GM18508 (cell line): Measurements from ENCODE around the gene THY1.
A peak's percentile ranks its signal among the peaks of the same experiment; 100 is the strongest.
"Not testable (repeated sequence)": the region's sequence is repeated elsewhere in the genome, so short reads cannot be mapped to it uniquely, and the experiment has no call there.

Experiments used
- ATAC-seq: cut with Tn5 transposase; IDR thresholded peaks from one replicate; pipeline ENCODE4 v1.9.1; 2021; ENCODE audit warnings: moderate number of reproducible peaks; ENCODE audit not compliant: insufficient read depth, unreplicated experiment

Gene THY1

DNA sequence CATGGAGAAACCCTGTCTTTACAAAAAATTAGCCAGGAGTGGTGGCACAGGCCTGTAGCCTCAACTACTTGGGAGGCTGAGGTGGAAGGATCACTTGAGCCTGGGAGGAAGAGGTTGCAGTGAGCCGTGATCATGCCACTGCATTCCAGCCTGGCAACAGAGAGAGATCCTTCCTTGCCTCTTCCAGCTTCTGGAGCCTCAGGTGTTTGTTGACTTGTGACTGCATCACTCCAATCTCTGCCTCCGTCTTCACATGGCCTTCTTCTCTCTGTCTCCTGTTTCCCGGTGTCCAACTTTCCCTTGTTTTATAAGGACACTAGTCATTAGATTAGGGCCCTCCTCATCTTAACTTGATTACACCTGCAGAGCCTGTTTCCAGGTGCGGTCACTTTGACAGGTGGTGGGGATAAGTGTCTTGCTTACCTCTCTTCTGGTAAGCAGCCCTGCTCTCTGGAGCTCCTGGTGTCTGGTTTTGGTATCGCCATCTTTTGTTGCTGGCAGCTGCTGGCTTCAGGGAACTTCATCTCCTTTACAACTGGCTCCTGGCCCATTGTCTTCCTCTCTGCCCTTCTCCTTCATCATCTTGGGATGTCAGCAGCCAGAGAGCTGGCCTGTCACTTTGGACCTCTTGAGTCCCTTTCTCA, 33.2 kb downstream of the THY1 start:
- ATAC-seq = no peak

DNA sequence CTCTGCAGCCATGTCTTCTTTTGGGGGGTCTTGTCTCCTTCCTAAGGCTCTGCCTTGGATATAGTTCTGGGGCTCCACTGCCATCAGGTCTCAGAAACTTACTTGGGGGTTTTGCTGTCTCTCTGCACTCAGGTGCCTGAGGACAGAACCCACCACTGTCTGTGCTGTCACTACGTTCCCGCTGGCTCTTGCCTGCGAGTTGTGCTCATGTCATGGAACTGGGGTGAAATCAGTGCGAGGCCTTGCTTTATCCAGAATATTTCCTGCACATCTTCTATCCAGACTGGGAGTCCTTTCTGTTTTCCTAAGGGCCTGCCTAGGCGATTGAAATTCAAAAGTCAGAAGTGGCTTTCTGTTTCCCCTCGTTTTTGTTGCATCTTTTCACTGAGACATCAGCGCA, 34.9 kb downstream of the THY1 start:
- ATAC-seq = no peak

DNA sequence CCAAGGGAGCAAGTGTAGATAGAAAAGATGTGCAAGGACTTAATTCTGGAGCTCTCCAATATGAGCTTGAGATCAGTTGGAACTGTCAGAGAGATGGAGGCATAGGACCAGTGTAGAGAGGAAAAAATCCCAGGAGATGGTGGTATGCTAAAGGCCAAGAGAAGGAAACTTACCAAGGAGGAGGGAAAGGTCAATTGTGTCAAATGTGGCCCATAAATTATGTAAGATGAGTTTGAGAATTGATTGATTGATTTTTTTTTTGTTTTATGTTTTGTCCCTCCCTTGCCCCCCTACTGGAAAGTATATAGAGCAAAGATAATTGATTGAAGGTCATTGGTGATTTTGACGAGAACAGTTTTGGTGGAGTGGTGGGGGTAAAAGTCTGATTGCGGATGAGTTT, 38.6 kb downstream of the THY1 start:
- ATAC-seq = no peak

DNA sequence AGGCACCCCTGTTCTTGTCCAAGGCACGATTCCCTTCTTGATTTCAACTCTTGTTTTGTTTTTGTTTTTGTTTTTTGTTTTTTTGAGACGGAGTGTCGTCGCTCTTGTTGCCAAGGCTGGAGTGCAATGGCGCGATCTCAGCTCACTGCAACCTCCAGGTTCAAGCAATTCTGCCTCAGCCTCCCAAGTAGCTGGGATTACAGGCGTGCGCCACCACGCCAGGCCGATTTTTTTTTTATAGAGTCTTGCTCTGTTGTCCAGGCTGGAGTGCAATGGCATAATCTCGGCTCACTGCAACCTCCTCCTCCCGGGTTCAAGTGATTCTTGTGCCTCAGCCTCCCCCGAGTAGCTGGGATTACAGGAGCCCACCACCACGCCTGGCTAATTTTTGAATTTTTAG, 40.5 kb downstream of the THY1 start:
- ATAC-seq = not testable (repeated sequence)

DNA sequence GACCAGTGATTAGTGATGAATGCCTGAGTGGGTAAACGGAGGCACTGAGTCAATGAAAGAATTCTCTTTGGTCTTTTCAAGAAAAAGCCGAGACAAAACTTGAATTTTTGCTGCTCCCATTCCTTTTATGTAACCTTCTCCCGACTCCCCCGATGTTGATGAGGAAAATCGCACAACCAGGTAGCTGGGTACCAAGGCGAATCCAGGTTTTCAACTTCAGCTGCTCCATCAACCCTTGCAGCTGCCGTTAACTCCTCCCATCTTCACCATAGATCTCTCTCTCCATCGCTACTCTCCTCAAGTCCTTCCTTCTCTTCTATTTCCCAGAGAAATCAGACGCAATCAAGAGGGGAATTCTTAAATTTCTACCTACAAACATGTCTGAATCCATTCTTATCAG, 40.9 kb downstream of the THY1 start:
- no peak for ATAC-seq

DNA sequence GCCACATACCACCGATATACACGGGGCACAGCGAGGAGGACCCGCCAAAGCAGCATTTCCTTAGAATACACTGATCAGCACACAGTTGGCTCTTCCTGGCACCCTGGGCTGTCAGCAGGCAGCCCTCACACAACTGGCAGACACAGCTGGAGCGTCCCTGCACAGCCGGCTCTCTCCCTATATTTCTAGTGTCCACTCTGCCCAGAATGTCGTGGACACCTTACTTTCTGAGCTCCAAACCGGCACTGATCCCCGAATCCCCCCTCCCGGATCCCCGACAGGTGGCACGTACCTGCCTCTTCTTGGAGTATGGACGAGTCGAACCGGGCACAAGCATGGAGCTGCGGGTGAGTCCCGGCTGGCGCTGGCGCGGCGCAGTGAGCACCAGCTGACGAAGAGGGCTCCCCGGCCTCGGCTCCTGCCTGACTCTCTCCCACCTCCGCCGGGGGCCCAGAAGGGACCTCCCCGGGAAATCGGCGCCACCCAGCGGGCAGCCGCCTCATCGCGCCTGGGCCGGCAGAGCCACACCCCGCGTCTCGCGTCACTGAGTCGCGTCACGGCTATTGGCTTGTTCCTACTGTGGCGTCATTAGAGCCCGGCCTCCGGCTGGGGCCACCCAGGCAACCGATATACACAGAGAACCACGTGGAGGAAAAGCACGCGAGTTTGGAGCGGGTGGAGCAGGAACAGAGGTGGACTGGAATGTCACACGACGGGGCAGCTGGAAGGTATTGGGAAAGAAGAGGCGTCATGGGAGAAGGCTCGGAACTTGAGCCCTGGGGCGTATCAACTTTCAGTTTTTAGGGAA, 41.6 kb downstream of the THY1 start, which contains the start of gene USP2:
USP2 (minus strand) TSS at position 510 of the 808 bp plus-strand sequence. CDS start 8,210 bp downstream, outside the sequence.
- ATAC-seq = peak; percentile 78

DNA sequence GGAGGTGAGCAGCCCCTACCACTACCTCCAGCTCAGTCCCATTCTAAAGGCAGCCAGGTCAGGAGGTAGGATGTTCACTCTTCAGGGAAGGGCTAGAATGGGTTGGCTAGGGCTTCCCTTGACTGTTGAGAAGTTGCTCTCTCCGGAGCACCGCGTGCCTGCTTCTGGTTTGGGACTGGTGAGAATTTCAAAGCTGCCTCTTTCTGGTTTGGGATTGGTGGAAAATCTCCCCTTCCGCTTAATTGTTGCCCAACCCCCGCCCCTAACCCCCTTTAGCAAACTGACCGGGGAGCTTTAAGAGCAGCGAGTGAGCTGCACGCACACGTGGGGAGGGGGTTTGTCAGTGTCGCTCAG, 42.2 kb downstream of the THY1 start:
- ATAC-seq = no peak

DNA sequence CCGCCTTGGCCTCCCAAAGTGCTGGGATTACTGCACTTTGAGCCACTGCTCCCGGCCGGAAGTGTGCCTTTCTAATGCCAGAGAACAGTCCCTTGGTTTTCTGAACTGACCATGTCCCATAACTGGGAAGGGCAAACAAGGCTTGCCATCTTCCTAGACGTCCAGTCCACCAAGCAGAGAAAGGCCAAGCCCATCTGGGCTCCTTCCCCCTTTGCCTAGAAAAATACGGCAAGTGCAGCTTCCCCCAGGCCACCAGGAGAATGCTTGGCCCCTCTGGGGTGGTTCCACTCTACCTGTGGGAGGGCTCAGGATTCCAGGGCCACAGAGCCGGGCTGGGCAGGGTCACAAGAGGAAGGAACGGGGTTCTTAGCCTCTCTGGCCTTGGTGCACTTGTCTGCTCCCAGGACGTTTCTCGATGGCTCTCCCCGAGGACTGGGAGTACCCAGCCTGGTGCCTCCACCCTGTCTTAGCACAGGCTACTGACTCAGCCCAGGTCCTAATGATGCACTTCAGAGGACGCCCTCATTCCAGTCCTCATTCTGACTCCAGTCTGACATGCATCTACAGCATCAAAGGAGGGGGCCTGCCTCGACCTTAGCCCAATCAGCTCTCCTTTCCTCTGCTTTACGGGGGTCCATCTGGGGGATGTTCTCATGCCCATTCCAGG, 42.7 kb downstream of the THY1 start:
- no peak for ATAC-seq

DNA sequence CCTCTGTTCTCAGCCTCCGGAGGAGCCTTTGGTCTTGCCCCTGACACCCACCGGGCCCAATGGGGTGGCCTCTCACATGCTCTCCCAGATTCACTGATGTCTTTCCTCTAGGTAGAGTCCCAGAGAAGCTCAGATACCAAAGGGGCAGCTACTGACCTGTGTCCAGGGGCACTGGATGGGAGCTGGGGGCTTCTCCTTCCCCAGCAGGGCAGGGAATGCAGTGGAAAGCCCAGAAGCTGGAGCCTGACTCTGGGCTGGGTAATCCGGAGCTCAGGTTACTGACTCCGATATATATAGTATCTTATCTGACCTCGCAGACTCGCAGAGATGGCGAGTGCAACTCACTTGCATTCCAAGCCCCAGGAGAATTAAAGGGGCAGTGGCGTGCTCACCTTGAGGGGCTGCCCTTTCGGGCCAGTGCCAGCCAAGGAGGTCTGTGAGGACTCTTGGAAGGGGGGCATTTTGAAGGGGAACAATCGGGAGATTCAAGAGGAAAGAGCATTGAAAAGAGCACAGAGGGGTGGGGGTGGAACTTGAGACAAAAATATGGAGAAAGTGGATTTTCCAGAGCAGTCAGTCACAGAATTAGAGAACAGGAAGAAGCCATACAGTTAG, 44.0 kb downstream of the THY1 start:
- ATAC-seq = no peak

DNA sequence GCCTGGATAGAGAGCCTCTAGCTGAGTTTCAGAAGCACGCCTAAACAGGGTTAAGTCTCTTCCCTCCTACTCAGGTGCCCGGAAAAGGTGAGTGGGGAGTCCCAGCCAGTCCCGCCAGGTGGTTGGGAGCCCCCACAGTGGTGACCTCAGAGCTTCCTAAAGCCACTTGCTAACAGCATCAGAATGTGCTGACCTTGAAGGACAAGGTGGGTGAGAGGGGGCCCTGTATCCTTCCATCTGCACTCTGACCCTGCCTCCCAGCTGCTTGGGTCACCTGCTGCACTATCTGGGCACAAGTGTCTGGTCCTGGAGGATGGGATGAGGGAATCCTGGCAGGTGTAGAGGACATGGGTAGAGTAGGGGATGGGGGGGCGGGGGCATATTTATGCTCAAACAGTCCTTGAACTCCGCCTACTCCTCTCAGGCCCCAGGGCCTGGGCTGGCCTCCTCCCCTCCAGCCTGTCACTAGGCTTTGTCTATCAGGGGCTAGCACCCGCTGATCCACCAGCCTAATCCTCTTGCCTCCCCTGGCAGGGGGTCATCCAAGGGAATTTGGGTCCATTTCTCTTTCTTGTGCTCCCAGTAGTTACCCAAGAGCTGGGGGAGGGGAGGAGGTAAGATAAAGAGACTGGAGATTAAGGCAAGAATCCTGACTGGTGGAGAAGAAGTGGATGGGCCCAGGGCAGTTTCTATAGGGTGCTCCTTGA, 44.9 kb downstream of the THY1 start:
- ATAC-seq = no peak

DNA sequence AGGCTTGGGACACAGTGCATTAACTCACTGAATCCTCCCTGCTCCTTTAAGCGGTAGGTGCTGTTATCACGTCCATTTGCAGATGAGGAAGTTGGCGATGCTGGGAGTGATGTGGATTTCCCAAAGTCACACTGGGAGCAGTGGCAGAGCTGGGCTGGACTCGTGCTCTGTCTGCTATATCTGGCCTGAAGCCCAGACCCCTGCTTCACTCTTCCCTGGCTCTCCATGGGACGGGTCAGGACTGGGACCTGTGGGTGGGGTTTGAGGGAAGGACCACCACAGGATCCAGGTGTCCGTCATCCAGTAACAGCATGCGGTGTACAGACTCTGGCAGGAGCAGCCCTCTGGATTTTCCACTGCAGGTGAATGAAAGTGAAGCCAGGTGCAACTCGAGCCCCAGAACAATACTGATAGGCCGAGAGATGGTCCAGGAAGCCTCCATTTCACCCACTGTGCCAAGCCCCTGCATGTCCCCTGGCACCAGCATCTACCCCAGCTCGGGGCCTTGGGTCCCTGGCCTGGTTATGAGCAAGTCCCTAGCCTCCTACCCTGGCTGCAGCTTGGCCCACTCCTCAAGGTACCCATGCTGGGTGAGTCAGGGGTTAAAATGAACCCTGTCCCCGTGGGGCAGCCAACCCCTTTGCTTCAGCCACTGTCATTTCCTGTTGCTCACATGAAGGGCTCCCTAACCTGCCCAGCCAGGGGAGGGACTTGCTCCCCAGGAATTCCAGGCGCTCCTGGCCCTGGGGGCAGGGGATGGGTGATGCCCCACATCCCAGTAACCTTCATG, 45.7 kb downstream of the THY1 start:
- ATAC-seq = no peak

DNA sequence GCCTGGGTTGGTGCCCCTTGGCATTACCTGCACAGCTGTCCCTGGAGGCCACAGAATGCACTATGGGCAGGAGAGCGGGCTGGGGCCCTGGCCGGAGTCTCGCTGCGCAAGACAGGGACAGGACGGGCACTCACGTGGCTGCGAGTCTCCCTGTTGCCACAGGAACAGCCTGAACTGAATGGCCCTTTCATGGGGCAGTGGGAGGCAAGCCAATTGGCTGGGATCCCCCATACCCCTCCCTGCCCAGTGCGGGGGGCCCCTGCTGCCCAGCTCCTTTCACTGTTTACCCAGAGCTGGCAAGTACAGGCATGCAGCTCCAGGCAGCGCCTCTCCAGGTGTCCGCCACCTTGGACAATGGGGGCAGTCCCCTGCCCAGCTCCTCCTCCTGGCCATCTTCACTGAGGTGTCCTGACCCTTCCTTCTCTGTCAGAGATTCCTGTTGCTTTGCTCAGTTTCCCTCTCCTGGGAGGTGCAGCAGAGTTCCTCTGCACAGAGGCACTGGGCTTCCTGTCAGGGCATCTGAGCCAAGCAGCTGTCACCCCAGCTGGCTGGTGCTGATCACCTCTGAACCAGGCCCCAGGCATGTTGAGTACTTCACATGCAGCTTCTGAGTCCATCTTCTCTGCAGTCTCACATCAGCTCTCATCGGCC, 46.6 kb downstream of the THY1 start:
- no peak for ATAC-seq

DNA sequence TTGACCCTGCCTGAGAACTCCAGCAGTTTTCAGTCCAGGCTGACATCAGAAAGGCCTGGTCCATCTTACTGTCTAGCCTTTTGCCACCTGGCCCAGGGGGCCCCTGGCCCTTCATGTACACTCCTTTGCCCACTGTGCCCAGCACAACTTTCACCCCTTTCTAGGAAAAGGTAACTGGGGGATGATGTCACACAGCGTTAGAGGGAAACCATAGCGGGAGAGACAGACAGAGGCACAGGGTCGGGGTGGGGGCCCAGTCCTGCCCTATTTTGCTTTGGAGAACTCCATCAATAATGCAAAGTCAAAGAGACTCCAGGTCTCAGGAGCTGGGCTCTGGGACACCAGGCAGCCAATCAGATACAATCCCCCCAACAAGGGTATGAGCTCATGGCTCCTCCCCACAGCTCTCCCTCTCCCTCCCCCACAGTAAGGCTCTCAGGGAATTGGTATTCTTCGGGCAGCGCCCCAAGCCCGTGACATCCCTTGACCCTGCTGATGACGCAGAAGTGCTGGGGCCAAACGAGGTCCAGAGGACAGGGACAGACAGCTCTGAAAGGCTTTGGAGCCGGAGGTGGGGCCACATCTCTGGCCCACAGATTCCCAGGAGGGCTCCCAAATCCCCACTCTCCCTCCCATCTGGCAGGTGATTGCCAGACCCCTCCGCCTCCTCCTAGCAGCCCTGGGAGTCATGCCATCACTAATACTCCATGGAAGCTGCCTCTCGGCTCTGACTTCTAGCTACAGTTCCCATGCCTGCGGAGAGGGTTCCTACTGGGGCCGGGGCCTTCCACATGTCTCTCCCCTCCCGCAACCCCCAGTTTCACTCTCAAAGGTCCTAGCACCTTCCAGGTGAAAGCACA, 47.4 kb downstream of the THY1 start:
- ATAC-seq = no peak

DNA sequence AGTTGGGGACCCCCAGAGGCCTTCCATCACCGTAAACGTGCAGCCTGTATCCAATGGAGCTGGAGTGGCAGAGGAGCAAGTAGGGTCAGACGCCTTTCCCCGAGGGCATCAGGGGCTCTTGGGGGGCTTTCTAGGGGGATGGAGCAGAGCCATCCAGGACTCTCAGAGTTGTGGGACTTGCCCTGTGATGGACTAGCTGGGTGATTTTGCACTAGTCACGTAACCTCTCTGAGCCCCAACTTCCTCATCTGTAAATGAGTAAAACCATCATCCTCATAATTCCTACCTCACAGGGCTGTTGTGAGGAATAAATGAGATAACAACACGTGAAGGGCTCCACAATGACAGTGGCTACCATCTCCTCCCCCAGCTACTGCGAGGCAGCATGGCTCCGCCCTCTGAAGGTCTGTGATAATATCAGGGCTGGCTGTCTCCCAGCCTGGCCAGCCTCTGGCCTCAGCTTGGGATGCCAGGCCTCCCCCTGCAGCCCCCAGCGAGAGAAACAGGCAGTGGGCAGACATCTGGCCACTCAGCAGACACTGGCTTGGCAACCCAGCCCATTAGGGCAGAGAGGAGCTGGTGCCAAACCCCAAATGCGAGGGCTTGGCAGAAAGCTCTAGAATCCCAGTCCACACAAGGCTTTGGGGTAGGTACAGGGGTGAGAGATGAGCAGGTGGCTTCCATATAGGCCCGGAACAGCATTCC, 48.2 kb downstream of the THY1 start:
- ATAC-seq = no peak

DNA sequence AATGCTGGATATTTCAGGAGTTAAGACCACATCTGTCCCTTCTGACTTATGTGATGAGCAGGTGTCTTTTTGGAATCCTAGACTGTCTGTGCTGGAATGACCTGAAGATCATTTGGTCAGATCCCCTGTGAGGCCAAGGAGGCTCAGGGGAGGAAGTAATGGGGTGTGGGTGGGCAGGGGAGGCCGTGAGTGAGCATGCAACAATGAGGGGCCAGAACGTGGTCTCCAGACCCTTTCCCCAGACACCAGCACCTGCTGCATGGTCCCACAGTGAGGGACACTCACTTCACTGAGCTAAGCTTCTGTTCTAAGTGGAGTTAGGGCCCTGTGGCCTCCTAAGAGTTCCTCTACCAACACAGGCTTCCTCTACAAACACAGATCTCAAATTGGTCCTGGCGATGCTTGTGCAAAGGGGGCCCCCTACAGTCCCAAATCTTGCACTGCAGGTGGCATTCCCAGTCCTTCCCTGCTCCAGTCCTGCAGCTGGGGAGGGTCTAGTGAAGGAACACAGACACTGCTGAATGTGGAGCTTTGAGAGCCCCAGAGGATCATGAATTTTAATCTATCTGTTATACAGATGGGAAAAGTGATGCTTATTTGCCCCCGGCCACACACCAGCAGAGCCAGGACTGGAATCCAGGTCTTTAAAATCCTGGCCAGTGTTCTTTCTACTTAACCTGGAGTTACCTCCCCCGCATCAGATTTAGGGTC, 48.9 kb downstream of the THY1 start:
- ATAC-seq = no peak

DNA sequence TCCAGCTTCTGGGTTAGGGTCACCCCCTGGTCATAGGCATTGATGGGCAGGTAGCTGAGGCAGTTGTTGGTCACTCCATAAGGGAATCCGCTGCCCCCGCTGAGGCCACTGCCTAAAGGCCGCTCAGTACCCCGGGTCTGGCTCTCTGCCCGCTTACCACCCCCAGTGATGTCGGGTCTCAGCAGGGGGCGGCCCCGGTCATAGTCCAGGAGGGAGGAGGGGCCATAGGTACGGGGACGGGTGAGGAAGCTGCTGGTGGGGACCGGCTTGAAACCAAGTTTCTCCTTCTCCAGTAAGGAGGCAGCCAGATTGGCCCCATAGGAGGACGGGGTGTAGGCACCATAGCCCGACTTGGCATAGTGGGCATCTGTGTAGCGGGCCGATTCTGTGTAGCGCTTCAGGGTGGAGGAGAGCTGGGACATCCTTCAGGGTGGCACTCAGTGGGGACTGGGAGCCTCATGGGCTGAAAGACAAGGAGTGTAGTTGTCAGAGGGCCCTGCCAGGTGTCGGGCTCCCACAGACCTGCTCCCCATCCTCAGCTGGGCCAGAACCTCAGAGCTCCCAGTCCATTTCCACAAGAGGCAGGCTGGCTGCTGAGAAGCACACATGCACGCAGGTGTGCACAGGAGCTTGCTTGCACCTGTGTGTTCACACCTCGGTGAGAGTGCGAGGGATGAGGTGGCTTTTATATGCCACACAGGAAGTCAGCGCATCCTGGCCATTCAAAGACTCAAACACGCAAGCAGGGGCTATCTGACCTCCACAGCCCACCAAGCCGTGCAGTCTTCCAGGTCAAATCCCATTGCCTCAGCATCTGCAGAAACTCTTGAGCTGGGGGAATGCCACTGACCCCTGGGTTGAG, 49.7 kb downstream of the THY1 start:
- ATAC-seq = no peak
